Measurements from ENCODE around the gene TMEM217.

Gene TMEM217

DNA sequence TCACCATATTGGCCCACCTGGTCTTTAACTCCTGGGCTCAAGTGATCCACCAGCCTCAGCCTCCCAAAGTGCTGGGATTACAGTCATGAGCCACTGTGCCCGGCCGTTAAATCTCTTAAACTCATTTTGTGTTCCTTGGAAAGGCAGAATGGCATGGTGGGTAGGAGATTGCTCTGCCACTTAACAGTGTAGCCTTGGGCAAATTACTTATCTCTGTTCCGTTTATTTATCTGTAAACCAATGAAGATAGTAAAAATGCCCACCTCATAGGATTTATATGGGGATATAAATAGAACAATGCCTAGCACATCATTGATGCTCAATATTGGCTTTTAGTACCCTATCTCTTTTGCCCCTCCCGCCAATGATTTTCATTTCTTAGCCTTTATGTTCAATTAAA is 95.2 kb downstream of the TMEM217 start:
- TF ChIP-seq, protein P1, sequence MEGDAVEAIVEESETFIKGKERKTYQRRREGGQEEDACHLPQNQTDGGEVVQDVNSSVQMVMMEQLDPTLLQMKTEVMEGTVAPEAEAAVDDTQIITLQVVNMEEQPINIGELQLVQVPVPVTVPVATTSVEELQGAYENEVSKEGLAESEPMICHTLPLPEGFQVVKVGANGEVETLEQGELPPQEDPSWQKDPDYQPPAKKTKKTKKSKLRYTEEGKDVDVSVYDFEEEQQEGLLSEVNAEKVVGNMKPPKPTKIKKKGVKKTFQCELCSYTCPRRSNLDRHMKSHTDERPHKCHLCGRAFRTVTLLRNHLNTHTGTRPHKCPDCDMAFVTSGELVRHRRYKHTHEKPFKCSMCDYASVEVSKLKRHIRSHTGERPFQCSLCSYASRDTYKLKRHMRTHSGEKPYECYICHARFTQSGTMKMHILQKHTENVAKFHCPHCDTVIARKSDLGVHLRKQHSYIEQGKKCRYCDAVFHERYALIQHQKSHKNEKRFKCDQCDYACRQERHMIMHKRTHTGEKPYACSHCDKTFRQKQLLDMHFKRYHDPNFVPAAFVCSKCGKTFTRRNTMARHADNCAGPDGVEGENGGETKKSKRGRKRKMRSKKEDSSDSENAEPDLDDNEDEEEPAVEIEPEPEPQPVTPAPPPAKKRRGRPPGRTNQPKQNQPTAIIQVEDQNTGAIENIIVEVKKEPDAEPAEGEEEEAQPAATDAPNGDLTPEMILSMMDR (IDR thresholded peaks at IDR 0.05; ENCODE audit: low read depth, low read length, missing control alignments), result no peak
- no peak overlapping the region for H3K4me3 ChIP-seq (ENCODE audit: low read depth, low read length)
- in situ Hi-C loops (cut with HindIII; ENCODE audit: low sequenced_read_pairs), result no loop called here
- no peak for DNase-seq (ENCODE audit: low read depth)
